GM23248 (cell line): ENCODE results near the gene KRT8.

Experiments
- EZH2 ChIP-seq: fragments of 200-600 bp; sonication (generic); IDR thresholded peaks from 2 replicates; pipeline ENCODE4 v1.6.1; 2018; ENCODE audit warnings: antibody characterized with exemption, mild to moderate bottlenecking; ENCODE audit not compliant: insufficient read depth, poor library complexity, severe bottlenecking
- EZH2phosphoT487 ChIP-seq: fragments of 200-600 bp; sonication (generic); IDR thresholded peaks from 2 replicates; pipeline ENCODE4 v1.6.1; 2018; ENCODE audit warnings: antibody characterized with exemption, moderate library complexity, mild to moderate bottlenecking, low read depth; ENCODE audit not compliant: insufficient read depth

DNA sequence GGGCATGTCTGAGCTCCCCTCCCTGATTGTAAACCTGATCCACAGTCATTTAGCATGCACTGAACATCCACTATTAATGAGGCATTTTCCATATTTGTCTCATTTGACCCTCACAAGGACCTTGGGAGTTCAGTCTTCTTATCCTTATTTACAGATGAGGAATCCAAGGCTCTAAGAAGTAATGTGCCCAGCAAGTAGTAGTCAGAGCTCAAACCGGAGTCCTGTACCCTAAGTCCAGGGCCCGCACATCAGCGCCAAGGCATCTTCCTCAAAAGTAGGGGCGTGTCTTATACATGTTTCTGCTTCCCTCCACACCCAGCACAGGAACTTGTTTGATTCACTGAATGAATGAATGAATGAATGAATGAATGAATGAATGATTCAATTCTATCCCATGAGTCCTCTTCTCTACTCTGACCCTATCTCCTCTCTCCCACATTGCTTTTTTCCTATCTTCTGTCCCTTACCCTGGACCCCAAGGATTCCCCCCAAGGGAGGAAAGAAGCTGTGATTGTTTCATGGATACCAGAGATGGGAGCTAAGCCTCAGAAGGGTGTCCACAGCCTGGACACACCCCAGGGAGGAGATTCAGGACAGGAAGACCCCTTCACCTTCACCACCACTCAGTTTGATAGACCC lies 21.8 kb upstream of the KRT8 start:
- TF ChIP-seq EZH2 = no peak
- no peak for TF ChIP-seq EZH2phosphoT487
